Prostate gland (tissue), 2 donors: ENCODE data around the gene PCIF1.

Source experiments
- CTCF ChIP-seq, 4 experiments: fragments of 200-600 bp in 2 of 4; fragments of 450-650 bp in 2 of 4; sonication (generic) in 2 of 4; IDR thresholded peaks; 1 replicate in 3 of 4; 2 replicates in 1 of 4; pipeline ENCODE4 v1.5.1; 2016 to 2019; ENCODE audit warnings: antibody characterized with exemption in 4 of 4, mild to moderate bottlenecking in 2 of 4, moderate library complexity in 2 of 4
- POLR2AphosphoS5 ChIP-seq: sonication (generic); formaldehyde crosslinking; IDR thresholded peaks from one replicate; pipeline ENCODE4 v1.6.1; 2017; ENCODE audit warnings: antibody characterized with exemption

GRCh38 chr20:45938727-45939438 lies 4.4 kb downstream of the PCIF1 start:
- no peak for TF ChIP-seq CTCF (IDR thresholded peaks at IDR 0.05)
- TF ChIP-seq POLR2AphosphoS5, result no peak
